SW 1271 (cell line): ENCODE data around the gene NUP58.

Experiments
- DNase-seq, 2 experiments: peaks; one replicate each; lab custom pipeline; 2025; lab: John Stamatoyannopoulos, UW

NUP58 gene, protein sequence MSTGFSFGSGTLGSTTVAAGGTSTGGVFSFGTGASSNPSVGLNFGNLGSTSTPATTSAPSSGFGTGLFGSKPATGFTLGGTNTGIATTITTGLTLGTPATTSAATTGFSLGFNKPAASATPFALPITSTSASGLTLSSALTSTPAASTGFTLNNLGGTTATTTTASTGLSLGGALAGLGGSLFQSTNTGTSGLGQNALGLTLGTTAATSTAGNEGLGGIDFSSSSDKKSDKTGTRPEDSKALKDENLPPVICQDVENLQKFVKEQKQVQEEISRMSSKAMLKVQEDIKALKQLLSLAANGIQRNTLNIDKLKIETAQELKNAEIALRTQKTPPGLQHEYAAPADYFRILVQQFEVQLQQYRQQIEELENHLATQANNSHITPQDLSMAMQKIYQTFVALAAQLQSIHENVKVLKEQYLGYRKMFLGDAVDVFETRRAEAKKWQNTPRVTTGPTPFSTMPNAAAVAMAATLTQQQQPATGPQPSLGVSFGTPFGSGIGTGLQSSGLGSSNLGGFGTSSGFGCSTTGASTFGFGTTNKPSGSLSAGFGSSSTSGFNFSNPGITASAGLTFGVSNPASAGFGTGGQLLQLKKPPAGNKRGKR

DNA sequence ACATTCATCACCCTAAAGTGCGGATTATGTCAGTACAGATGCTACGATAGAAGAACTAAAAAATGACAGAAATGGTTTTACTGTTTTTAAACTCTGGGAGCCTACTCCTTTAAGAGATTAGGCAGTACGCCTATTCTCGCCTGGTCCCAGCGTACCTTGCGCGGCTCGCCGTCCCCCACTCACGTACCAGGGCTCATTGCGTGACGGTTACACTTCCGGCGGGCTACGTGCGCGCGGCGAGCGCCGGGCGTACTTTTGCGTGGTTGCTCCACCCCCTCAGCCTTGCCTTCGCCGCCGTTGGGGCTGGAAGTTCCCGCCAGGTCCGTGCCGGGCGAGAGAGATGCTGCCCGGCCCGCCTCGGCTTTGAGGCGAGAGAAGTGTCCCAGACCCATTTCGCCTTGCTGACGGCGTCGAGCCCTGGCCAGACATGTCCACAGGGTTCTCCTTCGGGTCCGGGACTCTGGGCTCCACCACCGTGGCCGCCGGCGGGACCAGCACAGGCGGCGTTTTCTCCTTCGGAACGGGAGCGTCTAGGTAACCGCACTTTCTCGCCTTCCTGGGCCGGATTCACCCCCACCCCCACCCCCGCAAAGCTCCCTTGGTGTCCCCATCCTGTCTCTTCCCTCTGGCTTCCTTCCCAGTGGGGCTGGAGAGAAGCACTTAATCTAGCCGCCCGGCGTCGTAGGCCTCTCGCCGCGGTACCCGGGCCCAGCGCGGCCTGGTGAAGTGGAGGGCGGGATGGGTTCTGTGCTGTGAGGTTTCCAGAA, at the start of gene NUP58:
Gene NUP58, plus strand, starts transcription at position 279 of the 767 bp plus-strand sequence. Its CDS starts 149 bp downstream, at position 428.
- peak; percentile 76 to 87 for DNase-seq

DNA sequence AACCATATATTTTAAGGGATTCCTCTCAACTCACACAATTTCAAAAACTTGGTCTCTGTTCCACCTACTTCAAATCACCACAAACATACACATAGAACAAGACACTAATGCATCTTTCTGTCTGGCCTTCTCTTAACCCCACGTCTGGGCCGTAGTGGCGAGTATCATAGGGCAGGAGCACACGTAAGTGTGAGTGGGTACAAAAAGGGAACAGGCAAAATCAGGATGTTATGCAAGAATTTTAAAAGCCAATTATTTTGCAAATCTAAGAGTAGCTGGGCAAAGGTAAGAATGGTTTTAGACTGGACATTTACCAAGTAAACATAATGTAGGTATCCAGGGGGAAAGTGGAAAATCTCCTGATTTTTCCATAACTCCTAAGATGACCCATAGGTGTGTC, 49.2 kb upstream of the NUP58 start:
- no peak for DNase-seq

DNA sequence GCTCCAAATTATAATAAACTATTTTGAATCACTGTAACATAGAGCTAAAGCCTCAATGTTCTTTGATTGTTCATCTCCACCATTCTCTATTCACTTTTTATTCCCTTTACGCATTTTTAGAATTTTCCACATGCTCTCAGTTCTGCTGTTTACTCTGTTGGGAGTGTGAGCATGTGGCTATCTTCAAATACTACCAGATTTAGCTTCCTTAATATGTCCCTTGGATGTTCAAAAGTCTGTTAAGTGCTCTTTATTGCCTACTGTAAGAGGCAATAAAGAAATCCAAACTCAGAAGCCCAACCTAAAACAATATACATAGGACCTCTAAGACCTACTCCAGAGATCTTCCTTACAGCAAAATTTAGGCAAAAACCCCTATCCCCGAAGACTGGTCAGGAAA, 48.7 kb upstream of the NUP58 start:
- no peak for DNase-seq

DNA sequence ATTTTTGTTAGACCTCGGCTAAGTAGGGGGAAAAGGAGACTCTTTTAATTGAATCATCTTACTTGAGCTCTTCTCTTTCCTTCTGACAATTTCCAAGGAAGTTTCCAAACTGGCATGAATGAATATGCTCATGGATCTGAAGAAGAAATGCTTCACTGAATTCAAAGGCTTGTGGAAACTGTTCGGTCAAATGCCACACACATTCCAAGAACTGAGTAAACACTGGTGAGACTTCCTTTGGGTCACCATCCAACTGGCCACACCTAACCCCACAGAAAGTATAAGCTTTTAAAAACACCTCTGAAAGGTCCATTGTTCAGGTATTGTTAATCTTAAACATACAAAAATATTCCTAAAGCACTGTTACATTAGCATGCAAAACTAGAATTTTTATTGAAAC, 47.7 kb upstream of the NUP58 start:
- DNase-seq = no peak

DNA sequence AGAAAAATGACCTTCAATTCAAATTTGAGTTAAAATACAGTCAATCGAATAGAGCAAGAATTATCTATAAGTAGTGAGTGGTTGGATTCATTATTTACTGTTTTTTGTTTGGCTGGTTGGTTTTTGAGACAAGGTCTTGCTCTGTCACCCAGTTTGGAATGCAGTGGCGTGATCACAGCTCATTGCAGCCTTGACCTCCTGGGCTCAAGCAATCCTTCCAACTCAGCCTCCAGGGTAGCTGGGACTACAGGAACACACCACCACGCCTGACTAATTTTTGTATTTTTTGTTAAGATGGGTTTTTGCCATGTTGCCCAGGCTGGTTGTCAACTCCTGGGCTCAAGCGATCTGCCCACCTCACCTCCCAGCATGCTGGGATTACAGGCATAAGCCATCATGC, 39.2 kb upstream of the NUP58 start:
- no peak for DNase-seq

DNA sequence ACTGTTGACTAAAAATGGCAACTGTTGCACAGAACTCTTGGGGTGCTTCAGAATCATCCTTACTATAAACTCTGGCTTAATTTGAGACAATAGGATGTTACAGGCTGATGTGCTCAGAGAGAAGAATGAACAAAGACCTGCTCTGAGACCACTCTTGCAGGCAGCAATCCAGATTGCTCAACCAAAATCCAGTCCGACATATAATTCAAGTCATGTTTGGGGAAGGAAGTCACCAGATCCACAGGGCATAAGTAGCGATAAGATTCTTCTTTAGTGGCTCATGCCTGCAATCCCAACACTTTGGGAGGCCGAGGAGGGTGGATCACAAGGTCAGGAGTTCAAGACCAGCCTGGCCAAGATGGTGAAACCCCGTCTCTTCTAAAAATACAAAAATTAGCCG, 34.7 kb upstream of the NUP58 start:
- DNase-seq = no peak

DNA sequence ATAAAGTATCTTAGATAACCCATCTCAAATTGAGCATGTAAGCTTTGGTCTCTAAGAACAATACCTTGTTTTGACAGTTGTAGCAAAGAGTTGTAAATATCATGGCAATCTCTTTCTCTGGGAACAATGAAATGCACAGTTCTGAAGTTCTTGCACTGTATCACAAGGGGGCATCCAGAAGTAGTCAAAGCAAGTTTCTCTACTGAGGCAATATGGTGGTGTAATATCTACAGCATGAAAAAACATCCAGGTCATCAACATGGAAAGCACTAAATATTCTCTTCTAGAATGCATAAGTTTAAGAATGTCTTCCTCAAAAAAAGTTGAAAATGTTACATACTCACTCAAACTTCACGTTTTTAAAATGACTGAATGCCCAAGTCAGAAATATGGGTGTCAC, 33.7 kb upstream of the NUP58 start:
- peak in 1 of 2 experiments; percentile 14 for DNase-seq

DNA sequence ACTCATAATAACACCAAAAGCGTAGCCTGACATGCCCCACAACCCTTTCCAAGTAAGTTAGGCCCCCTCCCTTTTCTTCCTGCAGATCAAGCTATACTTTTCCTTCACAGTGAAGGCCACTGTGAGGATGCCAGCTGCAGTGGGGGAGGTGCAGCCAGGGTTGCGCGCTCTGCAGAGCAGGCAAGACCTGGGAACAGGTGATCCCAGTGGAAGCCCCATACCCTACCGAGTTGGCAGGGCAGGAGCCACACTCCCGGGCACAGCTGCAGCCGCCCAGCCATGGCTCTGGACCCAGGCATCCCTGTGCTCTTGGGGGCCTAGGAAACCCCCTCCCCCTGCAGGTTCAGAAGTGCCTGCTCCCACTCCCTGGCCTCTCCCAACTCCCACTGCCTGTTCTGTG, 32.9 kb upstream of the NUP58 start:
- DNase-seq = no peak

DNA sequence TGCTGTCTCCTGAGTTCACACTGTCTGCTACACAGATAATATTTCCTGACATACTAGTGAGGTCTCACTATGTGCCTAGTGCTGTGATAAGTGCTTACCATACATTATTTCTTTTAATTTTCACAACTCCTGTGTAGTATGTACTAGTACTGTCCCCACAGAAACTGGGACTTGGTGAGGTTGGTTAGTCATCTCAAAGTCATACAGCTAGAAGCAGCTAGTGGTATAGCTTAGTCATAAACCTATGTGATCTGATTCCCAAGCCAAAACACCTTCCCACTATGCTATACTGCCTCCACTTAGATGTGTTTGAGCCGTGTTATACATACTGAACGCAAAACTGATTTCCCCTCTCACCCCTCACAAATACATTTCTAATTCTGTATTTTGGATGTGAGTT, 24.7 kb upstream of the NUP58 start:
- DNase-seq = no peak

DNA sequence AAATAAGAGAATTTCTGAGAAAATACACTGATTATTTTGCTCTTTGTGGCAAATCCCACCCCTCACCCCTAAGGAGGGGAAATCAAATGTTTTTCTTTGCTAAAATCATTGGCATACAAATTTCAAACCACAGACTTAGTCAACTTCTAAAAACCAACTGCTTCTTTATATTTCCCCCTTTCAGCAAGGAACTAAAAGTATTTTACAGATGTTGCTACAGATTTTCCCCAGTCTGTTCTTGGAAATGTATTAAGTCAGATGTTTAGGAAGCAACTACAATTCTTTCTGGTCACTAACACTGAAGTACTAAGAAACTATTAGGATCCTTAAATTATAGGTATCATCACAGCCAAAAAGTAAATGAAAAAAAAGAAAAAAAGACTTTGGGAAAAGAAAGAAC, 21.0 kb upstream of the NUP58 start:
- no peak for DNase-seq

DNA sequence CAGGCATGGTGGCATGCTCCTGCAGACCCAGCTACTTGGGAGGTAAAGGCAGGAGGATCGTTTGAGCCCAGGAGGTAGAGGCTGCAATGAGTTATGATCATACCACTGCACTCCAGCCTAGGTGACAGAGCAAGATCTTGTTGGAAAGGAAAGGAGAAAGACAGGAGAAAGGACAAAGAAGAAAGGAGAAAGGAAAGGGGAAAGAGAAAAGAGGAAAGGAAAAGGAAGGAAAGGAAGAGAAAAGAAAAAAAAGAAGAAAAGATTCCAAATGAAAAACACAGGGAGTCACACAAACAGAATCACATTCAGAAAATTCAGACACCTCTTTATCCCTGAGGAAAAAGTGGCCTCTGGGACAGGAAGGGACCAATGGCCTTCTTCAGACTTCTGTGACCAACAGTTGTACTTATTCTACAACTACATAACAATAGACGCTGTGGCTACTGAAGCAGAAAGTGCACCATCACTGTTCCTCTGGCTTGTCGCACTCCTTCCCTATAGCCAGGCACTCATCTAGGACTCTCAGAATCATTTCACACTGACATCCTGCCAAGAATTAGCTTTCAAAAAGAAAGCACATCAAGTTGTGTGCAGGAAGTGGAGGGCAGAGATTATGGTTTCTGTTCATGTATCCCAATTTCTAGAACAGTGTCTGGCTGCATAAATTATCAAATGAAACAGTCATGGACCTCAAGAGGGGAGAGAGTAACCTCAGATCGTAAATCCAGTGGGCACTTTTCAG, 20.1 kb upstream of the NUP58 start:
- DNase-seq = no peak

DNA sequence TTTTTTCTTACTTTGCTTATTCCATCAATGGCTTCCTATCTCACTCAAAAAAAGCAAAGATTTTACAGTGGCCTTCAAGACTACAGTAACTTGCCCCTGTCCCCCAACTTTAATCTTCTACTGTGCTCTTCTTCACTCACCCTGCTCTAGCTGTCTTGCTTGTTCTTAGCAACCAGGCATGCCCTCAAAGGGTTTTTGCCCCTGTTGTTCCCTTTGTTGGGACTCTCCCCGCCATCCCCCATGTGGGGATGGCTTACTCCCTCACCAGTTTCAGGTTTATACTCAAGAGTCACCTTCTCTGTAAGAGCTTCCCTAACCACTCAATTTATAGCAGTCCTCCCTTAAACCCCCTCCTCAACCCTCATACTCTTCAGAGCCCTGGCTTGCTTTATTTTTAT, 19.5 kb upstream of the NUP58 start:
- DNase-seq = no peak

DNA sequence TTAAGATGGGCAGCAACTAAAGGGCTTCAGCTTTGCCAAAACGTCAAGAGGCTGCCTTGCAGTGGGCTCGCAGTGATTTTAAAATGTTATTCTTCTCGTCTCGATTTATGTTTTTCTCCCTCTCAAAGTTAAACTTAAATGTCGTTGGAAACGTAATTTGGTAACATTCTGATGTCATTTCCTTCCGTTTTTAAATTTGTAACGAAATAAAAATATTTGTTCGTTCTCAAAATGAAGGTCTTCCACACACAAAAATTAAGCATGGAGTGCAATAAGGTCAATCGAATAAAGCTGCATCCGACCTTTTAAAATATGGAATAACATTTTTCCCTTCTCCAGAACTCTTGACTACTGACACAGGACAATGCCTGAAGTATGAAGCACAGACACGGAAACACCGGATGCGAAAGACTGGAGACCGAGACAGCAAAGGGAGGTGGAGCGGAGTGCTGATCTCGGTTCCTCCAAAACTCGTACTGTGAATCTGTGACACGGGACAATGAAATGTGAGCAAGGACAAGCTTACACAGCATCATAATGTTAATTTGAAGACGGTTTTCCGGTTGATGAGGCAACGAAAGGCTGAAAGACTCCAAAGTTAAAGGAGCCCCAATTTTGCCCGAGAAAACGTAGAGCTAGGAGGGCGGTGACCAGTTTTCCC, 15.0 kb upstream of the NUP58 start:
- peak; percentile 11 to 34 for DNase-seq

DNA sequence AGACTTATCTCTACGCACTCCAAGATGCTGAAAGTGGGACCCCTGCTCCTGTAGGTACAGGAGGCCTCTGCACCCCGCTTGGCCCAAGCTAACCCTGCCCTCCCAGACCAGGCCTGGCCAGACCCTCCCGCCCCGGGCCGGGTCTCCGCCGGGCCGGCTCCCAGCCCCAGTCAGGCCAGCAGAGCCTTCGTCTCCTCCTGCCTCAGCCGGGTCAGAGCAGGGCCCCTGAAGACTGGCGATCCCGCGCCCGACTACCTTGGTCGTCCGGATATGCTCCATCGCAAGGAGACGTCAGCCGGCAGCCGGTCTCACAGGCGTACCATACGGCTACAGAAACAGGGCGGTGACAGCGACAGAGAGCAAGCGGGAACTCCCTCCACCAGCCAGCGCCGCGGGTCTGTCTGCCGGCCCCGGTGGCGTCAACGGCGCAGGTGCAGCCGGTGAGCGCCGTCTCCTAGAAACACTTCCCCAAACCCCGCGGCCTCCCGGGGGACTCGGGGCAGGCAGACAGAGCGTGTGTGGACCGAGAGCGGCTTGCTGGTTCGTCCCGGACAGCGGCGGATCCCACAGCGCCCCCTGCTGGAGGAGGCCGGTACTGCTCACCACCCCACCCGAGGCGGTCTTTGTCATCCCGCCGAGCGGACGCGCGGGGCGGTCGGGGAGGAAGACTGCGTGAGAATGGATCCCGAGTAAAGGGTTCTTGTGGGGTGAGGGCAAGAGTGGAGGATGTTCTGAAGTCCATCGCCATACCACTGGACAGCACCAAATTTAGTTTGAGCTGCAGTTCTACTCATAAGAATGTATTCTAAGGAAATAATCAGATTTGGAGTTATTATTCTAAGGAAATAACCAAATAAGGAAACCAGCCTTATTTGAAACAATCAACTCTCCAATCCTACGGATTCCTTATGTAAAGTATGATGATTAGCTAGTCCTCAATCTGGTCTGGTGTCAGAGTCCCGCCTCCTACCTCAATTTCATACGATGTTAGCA, 14.2 kb upstream of the NUP58 start, which contains the start of gene MTMR6:
Gene MTMR6, minus strand, starts transcription at position 520 of the 993 bp plus-strand sequence. Its CDS starts 241 bp downstream, at position 279.
- peak; percentile 21 to 70 for DNase-seq

DNA sequence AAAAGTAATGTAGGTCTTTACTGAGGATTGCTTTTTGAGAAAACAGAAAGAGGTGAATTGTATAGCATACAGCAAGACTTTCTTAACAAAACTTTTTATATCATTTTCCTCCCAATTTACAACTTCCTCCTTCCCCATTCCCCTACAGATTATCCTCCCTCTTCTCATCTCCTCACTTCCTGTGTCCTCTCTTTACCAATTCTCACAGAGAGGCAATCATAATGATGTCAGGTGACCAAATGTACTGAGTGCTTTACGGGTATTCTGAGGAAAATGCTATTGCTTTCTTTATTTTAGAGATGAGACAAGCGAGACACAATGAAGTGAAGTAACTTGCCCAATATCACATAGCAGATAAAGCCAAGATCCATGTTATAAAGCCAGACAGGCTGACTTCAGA, 12.5 kb upstream of the NUP58 start:
- no peak for DNase-seq

DNA sequence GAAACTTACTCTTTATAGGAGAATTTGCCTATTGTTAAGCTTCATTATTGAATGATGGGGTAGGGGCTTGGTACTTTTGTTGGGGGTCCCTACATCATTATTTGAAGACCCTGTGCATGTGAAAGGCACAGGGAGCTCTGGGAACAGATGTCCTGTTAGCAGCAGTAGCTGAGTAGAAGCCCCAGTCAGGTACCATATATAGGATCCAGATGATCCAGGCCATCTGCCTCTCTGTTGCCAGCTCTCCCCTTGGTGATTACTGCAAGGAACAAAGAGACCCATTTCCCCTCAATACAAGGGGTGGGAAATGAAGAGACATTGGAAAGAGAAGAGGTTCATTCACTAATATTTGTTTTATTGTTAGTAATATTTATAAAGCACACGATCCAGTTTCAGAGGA, 9.7 kb upstream of the NUP58 start:
- no peak for DNase-seq

DNA sequence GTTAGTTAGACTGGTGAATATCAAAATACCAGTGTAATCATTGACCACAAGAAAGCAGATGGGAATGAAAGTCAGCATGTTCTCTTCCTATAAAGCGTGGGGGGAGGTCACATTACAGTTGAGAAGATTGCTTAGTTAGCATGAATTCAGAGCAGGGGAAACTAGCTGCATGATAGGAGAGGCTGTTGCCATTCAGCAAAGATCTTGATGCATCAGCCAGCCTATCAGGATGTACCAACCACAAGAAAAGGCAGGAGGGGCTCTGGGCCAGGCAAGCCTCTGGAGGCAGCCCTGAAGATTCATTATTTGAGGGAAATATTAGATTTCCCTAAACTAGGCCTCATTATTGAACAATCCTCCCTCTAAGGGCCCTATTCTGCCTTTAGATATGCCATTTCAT, 9.1 kb upstream of the NUP58 start:
- DNase-seq = peak in 1 of 2 experiments; percentile 18

DNA sequence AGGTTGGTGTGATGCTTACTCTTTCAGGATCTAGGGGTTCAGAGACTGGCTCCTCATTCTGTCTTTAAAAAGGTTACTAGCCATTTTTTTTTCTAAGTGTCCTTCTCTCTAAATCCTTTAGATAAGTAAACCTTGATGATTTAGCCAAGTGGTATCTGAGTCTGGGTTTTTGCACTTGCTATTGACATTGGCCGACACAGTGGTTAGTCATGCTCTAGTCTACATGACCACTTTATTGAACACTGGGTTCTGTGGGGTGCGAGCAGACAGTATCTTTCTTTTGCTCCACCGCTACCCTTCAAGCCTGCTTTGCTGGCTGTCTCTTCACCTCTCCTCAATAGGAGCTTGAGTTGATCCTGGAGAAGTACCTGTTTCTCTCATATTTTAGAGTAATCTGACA, 6.2 kb upstream of the NUP58 start:
- no peak for DNase-seq

DNA sequence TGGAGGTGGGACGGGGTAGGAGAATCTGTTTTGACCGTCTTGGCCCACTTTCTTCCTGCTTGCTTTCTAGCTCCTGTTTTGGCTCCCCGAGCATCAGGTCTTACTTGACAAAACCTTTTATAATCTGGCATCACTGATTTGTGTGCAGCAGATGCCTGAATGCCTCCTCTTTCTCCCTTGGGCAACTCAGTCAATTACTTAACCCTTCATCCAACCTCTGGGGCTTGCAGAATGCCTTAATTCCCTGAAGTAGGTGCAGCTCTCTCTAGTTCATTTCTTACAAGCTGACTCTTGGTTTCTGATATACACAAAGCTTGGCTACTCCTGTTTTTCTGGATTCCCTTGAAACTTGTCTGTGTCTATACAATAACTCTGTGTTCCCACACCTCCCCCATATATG, 5.7 kb upstream of the NUP58 start:
- DNase-seq = no peak

DNA sequence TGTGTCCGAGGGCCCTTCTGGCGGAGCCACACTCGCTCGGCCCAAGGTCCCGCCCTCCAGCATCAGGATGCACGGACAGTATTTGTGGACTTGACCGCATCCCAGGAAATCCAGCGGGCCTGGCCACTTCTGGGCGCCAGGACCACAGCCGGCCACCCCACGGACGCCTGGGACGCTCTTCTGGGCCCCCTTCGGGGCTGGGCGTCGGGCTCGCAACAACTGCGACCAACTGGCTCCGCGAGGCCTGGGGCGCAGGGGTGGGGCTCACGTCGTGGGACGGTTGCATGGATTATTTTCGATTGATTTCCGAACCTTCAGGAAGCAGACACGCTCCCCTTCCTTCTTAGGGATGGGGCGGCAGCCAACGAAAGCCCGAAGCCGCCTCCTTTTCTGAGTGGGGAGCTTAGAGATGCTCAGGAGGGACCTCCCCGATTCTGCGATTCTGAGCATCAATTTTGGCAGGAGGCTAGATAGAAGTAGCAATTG, 521 bp upstream of the NUP58 start:
- no peak for DNase-seq
